GM23338 (cell line): ENCODE data around the gene FGF22. TPM values are rescaled to one million over a fixed set of nuclear protein-coding genes. Genes with fewer than 3 reads are reported as not detected.

ENCODE experiments used
- ATAC-seq: fragments of 200-7000 bp; cut with Tn5 transposase; 3 replicates; pipeline ENCODE4 v1.9.1; 2020
- DNase-seq: peaks from one replicate; pipeline ENCODE4 v3.0.0-alpha.2; 2015; ENCODE audit warnings: low spot score
- H2AFZ ChIP-seq: fragments of 200-600 bp; sonication (generic); 2 replicates; pipeline ENCODE4 v1.8.0; 2016; ENCODE audit warnings: antibody characterized with exemption, mild to moderate bottlenecking, moderate library complexity
- H3F3A ChIP-seq: fragments of 200-600 bp; sonication (generic); replicated peaks from 2 replicates; pipeline ENCODE4 v1.8.0; 2017; ENCODE audit warnings: antibody characterized with exemption, mixed run types, low read depth
- H3K27ac ChIP-seq: fragments of 200-600 bp; sonication (generic); 2 replicates; pipeline ENCODE4 v1.6.1; 2016; ENCODE audit warnings: low read depth
- H3K27me3 ChIP-seq: fragments of 200-600 bp; sonication (generic); 2 replicates; pipeline ENCODE4 v1.8.0; 2016; ENCODE audit warnings: mild to moderate bottlenecking, mixed run types, moderate library complexity; ENCODE audit not compliant: insufficient read depth
- H3K36me3 ChIP-seq: fragments of 200-600 bp; sonication (generic); 2 replicates; pipeline ENCODE4 v1.8.0; 2016; ENCODE audit warnings: mild to moderate bottlenecking; ENCODE audit not compliant: insufficient read depth
- H3K4me1 ChIP-seq: fragments of 200-600 bp; sonication (generic); 2 replicates; pipeline ENCODE4 v1.8.0; 2016; ENCODE audit warnings: mild to moderate bottlenecking, moderate library complexity; ENCODE audit not compliant: insufficient read depth
- H3K4me2 ChIP-seq: fragments of 200-600 bp; sonication (generic); 2 replicates; pipeline ENCODE4 v1.7.1; 2017; ENCODE audit warnings: mixed run types
- H3K4me3 ChIP-seq: fragments of 200-600 bp; sonication (generic); 2 replicates; pipeline ENCODE4 v1.6.1; 2016; ENCODE audit warnings: mixed run types
- H3K79me2 ChIP-seq: fragments of 200-600 bp; sonication (generic); replicated peaks from 2 replicates; pipeline ENCODE4 v1.8.0; 2017; ENCODE audit warnings: mild to moderate bottlenecking; ENCODE audit not compliant: insufficient read depth
- H3K9me2 ChIP-seq: fragments of 200-600 bp; sonication (generic); 2 replicates; pipeline ENCODE4 v1.8.0; 2017; ENCODE audit not compliant: insufficient read depth
- H4K20me1 ChIP-seq: fragments of 200-600 bp; sonication (generic); replicated peaks from 2 replicates; pipeline ENCODE4 v1.8.0; 2017; ENCODE audit warnings: mild to moderate bottlenecking; ENCODE audit not compliant: insufficient read depth
- H3K27ac Mint-ChIP-seq: 2 replicates; pipeline ENCODE4 v1.8.0; 2020; ENCODE audit warnings: inconsistent platforms, mild to moderate bottlenecking, moderate library complexity, mixed read lengths
- H3K27me3 Mint-ChIP-seq: 3 replicates; pipeline ENCODE4 v1.8.0; 2022; ENCODE audit warnings: low read depth, mild to moderate bottlenecking, moderate library complexity, mixed read lengths, inconsistent platforms; ENCODE audit not compliant: insufficient read depth, poor library complexity
- H3K36me3 Mint-ChIP-seq: 3 replicates; pipeline ENCODE4 v1.8.0; 2021; ENCODE audit warnings: low read depth, mild to moderate bottlenecking, inconsistent platforms, moderate library complexity, mixed read lengths
- H3K4me1 Mint-ChIP-seq: 3 replicates; pipeline ENCODE4 v1.8.0; 2020; ENCODE audit warnings: mild to moderate bottlenecking, inconsistent platforms, mixed read lengths
- H3K4me3 Mint-ChIP-seq: 3 replicates; pipeline ENCODE4 v1.8.0; 2021; ENCODE audit warnings: moderate library complexity, mild to moderate bottlenecking, inconsistent platforms, mixed read lengths
- H3K9me3 Mint-ChIP-seq: 3 replicates; pipeline ENCODE4 v1.8.0; 2020; ENCODE audit warnings: moderate library complexity, mild to moderate bottlenecking, inconsistent platforms, mixed read lengths
- CREB1 ChIP-seq: fragments of 250-450 bp; sonication (Bioruptor Pico); IDR thresholded peaks from 2 replicates; pipeline ENCODE4 v1.5.0; 2020; ENCODE audit warnings: low read depth, mild to moderate bottlenecking, moderate library complexity
- ETS1 ChIP-seq: IDR thresholded peaks from 2 replicates; pipeline ENCODE4 v1.6.1; 2016; ENCODE audit warnings: antibody characterized with exemption
- EZH2 ChIP-seq: fragments of 200-600 bp; sonication (generic); IDR thresholded peaks from one replicate; pipeline ENCODE4 v1.8.0; 2017; ENCODE audit warnings: antibody characterized with exemption, mild to moderate bottlenecking, low read depth; ENCODE audit not compliant: unreplicated experiment
- EZH2phosphoT487 ChIP-seq: fragments of 200-600 bp; sonication (generic); IDR thresholded peaks from one replicate; pipeline ENCODE4 v1.8.1; 2018; ENCODE audit warnings: antibody characterized with exemption; ENCODE audit not compliant: unreplicated experiment
- JUNB ChIP-seq: IDR thresholded peaks from one replicate; pipeline ENCODE4 v1.6.1; 2016; ENCODE audit warnings: antibody characterized with exemption; ENCODE audit not compliant: unreplicated experiment
- NANOG ChIP-seq: IDR thresholded peaks from 2 replicates; pipeline ENCODE4 v1.6.1; 2016; ENCODE audit warnings: antibody characterized with exemption, borderline replicate concordance
- POLR2AphosphoS5 ChIP-seq: IDR thresholded peaks from 2 replicates; pipeline ENCODE4 v1.6.1; 2016; ENCODE audit warnings: antibody characterized with exemption, low read depth
- STAT1 ChIP-seq: IDR thresholded peaks from one replicate; pipeline ENCODE4 v1.6.1; 2016; ENCODE audit warnings: antibody characterized with exemption; ENCODE audit not compliant: unreplicated experiment
- ZNF114 ChIP-seq: fragments of 250-450 bp; sonication (Bioruptor Pico); IDR thresholded peaks from 2 replicates; pipeline ENCODE4 v1.5.0; 2020; ENCODE audit warnings: mild to moderate bottlenecking, moderate library complexity
- ZNF331 ChIP-seq: fragments of 250-450 bp; sonication (Bioruptor Pico); IDR thresholded peaks from 2 replicates; pipeline ENCODE4 v1.5.0; 2020; ENCODE audit warnings: low read depth, mild to moderate bottlenecking, moderate library complexity
- polyA plus RNA-seq: library from polyadenylated mRNA; unstranded; fragments of >200 nt; fragmentation: Nextera tagmentation; extraction: Ambion mirVana; gene quantifications from 2 replicates; pipeline ENCODE4 v1.2.1, GENCODE V29; 2016
- total RNA-seq: library from RNA; depleted of rRNA; stranded (reverse); fragments of >200 nt; shearing (Covaris generic); gene quantifications from 2 replicates; pipeline ENCODE4 v1.2.3, GENCODE V29; 2014
- TF ChIP-seq, protein P1 (sequence below), 2 experiments: fragments of 200-600 bp in 1 of 2; sonication (generic) in 1 of 2; conservative IDR thresholded peaks; 2 replicates each; pipeline versions ENCODE4 v1.5.1 to v1.6.1; 2016 to 2017; ENCODE audit warnings: antibody characterized with exemption in 2 of 2, low read depth in 2 of 2, mild to moderate bottlenecking in 2 of 2, moderate library complexity in 1 of 2
- TF ChIP-seq, protein P2 (sequence below): IDR thresholded peaks from one replicate; pipeline ENCODE4 v1.6.1; 2018; ENCODE audit warnings: antibody characterized with exemption; ENCODE audit not compliant: unreplicated experiment
- TF ChIP-seq, protein P3 (sequence below): fragments of 250-450 bp; sonication (Bioruptor Pico); IDR thresholded peaks from 2 replicates; pipeline ENCODE4 v1.5.0; 2020; ENCODE audit warnings: mild to moderate bottlenecking, moderate library complexity

FGF22 gene
- total and polyA plus RNA-seq, 2 experiments from 2014 or later: 1.0 to 2.8 TPM

GRCh38 chr19:620166-620862 is 19.4 kb upstream of the FGF22 start:
- H3K36me3 Mint-ChIP-seq: peaks cover 43% of the 10 kb centered on the region
- H3K4me1 ChIP-seq: no peaks in the 10 kb centered on the region
- no peak for TF ChIP-seq CREB1 (CRISPR knock-in tag)
- no peak for TF ChIP-seq POLR2AphosphoS5
- no peak for TF ChIP-seq EZH2
- no peak for TF ChIP-seq JUNB
- no peak for TF ChIP-seq STAT1
- no peak for TF ChIP-seq ETS1
- TF ChIP-seq, protein P1, sequence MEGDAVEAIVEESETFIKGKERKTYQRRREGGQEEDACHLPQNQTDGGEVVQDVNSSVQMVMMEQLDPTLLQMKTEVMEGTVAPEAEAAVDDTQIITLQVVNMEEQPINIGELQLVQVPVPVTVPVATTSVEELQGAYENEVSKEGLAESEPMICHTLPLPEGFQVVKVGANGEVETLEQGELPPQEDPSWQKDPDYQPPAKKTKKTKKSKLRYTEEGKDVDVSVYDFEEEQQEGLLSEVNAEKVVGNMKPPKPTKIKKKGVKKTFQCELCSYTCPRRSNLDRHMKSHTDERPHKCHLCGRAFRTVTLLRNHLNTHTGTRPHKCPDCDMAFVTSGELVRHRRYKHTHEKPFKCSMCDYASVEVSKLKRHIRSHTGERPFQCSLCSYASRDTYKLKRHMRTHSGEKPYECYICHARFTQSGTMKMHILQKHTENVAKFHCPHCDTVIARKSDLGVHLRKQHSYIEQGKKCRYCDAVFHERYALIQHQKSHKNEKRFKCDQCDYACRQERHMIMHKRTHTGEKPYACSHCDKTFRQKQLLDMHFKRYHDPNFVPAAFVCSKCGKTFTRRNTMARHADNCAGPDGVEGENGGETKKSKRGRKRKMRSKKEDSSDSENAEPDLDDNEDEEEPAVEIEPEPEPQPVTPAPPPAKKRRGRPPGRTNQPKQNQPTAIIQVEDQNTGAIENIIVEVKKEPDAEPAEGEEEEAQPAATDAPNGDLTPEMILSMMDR (conservative IDR thresholded peaks at IDR 0.05; ENCODE audit: low read depth in 2 of 2): no peak
- TF ChIP-seq ZNF331 (CRISPR knock-in tag): no peak
- TF ChIP-seq, protein P2, sequence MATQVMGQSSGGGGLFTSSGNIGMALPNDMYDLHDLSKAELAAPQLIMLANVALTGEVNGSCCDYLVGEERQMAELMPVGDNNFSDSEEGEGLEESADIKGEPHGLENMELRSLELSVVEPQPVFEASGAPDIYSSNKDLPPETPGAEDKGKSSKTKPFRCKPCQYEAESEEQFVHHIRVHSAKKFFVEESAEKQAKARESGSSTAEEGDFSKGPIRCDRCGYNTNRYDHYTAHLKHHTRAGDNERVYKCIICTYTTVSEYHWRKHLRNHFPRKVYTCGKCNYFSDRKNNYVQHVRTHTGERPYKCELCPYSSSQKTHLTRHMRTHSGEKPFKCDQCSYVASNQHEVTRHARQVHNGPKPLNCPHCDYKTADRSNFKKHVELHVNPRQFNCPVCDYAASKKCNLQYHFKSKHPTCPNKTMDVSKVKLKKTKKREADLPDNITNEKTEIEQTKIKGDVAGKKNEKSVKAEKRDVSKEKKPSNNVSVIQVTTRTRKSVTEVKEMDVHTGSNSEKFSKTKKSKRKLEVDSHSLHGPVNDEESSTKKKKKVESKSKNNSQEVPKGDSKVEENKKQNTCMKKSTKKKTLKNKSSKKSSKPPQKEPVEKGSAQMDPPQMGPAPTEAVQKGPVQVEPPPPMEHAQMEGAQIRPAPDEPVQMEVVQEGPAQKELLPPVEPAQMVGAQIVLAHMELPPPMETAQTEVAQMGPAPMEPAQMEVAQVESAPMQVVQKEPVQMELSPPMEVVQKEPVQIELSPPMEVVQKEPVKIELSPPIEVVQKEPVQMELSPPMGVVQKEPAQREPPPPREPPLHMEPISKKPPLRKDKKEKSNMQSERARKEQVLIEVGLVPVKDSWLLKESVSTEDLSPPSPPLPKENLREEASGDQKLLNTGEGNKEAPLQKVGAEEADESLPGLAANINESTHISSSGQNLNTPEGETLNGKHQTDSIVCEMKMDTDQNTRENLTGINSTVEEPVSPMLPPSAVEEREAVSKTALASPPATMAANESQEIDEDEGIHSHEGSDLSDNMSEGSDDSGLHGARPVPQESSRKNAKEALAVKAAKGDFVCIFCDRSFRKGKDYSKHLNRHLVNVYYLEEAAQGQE: no peak
- no peak for TF ChIP-seq EZH2phosphoT487
- no peak for TF ChIP-seq ZNF114
- no peak for TF ChIP-seq NANOG
- TF ChIP-seq, protein P3, sequence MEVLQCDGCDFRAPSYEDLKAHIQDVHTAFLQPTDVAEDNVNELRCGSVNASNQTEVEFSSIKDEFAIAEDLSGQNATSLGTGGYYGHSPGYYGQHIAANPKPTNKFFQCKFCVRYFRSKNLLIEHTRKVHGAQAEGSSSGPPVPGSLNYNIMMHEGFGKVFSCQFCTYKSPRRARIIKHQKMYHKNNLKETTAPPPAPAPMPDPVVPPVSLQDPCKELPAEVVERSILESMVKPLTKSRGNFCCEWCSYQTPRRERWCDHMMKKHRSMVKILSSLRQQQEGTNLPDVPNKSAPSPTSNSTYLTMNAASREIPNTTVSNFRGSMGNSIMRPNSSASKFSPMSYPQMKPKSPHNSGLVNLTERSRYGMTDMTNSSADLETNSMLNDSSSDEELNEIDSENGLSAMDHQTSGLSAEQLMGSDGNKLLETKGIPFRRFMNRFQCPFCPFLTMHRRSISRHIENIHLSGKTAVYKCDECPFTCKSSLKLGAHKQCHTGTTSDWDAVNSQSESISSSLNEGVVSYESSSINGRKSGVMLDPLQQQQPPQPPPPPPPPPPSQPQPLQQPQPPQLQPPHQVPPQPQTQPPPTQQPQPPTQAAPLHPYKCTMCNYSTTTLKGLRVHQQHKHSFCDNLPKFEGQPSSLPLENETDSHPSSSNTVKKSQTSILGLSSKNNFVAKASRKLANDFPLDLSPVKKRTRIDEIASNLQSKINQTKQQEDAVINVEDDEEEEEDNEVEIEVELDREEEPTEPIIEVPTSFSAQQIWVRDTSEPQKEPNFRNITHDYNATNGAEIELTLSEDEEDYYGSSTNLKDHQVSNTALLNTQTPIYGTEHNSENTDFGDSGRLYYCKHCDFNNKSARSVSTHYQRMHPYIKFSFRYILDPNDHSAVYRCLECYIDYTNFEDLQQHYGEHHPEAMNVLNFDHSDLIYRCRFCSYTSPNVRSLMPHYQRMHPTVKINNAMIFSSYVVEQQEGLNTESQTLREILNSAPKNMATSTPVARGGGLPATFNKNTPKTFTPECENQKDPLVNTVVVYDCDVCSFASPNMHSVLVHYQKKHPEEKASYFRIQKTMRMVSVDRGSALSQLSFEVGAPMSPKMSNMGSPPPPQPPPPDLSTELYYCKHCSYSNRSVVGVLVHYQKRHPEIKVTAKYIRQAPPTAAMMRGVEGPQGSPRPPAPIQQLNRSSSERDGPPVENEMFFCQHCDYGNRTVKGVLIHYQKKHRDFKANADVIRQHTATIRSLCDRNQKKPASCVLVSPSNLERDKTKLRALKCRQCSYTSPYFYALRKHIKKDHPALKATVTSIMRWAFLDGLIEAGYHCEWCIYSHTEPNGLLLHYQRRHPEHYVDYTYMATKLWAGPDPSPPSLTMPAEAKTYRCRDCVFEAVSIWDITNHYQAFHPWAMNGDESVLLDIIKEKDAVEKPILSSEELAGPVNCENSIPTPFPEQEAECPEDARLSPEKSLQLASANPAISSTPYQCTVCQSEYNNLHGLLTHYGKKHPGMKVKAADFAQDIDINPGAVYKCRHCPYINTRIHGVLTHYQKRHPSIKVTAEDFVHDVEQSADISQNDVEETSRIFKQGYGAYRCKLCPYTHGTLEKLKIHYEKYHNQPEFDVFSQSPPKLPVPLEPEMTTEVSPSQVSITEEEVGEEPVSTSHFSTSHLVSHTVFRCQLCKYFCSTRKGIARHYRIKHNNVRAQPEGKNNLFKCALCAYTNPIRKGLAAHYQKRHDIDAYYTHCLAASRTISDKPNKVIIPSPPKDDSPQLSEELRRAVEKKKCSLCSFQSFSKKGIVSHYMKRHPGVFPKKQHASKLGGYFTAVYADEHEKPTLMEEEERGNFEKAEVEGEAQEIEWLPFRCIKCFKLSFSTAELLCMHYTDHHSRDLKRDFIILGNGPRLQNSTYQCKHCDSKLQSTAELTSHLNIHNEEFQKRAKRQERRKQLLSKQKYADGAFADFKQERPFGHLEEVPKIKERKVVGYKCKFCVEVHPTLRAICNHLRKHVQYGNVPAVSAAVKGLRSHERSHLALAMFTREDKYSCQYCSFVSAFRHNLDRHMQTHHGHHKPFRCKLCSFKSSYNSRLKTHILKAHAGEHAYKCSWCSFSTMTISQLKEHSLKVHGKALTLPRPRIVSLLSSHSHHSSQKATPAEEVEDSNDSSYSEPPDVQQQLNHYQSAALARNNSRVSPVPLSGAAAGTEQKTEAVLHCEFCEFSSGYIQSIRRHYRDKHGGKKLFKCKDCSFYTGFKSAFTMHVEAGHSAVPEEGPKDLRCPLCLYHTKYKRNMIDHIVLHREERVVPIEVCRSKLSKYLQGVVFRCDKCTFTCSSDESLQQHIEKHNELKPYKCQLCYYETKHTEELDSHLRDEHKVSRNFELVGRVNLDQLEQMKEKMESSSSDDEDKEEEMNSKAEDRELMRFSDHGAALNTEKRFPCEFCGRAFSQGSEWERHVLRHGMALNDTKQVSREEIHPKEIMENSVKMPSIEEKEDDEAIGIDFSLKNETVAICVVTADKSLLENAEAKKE (CRISPR knock-in tag): no peak
- H2AFZ ChIP-seq: no peak overlapping the region
- no peaks in the 10 kb centered on the region for H3K79me2 ChIP-seq
- H3K4me3 ChIP-seq: no peak overlapping the region
- no peak overlapping the region for H3K4me2 ChIP-seq
- H3K27me3 Mint-ChIP-seq: peaks cover 6% of the 10 kb centered on the region
- no peak overlapping the region for H3K4me3 Mint-ChIP-seq
- H3K27ac ChIP-seq: no peak overlapping the region
- peaks cover 3% of the 10 kb centered on the region; the same call in 2 of the 3 replicates for H3K4me1 Mint-ChIP-seq
- no peak for DNase-seq
- ATAC-seq: no peak
- no peaks in the 10 kb centered on the region for H3K9me3 Mint-ChIP-seq
- H3K36me3 ChIP-seq: no peaks in the 10 kb centered on the region
- 0 out of 2 replicates have a peak, but pooled peaks cover 5% of the 10 kb centered on the region for H3F3A ChIP-seq
- H3K27ac Mint-ChIP-seq: no peak overlapping the region
- no peaks in the 10 kb centered on the region for H3K27me3 ChIP-seq
- H4K20me1 ChIP-seq: peaks cover 4% of the 10 kb centered on the region; the same call in 1 of the 2 replicates
- no peaks in the 10 kb centered on the region for H3K9me2 ChIP-seq
